GM18511 (cell line): ENCODE results near the gene TMEM184A.

Experiments
- ATAC-seq: cut with Tn5 transposase; IDR thresholded peaks from one replicate; pipeline ENCODE4 v1.9.1; 2021; ENCODE audit warnings: mild to moderate bottlenecking, moderate library complexity; ENCODE audit not compliant: unreplicated experiment

The TMEM184A gene

DNA sequence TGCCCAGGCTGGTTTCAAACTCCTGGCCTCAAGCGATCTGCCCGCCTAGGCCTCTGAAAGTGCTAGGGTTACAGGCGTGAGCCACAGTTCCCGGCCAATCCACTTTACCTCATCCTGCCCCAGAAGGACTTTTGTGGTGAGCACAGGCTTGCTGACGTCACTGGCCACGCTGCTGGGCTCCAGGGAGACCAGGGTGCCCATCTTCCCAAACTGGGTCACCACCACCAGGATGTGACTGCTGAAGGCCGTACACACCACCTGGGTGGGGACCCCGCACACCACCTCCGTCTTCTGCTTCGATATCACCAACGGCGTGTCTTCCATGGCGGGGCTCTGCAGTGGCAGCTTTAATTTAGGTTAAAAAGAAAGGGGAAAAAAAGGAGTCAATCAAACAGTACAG lies 13.0 kb upstream of the TMEM184A start:
- ATAC-seq: no peak

DNA sequence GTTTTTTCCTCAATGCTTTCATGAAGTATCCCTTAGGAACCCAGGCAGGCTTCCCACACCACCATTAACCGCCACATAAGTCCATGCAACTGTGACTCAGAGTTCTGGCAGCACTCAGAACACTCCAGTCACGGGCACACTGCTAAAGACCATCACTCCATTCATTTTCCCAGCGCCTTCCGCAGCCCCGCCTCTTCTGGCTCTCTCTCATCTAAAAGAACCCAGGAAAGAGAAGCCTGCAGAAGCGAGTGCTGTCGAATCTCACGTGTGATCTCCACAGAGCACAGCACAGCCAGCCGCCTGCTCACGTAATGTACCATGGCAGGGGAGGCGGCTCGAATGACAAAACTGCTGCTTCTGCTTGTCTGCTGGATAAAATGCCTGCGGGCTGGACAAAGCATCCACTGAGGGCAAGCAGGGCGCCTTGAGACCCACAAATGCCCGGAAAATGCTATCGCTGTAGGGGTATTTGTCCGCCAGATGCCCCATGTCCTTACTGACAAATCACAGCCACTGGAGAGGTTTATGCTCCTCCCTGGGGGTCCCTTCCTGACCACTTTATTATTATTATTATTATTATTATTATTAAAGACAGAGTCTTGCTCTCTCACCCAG lies 12.0 kb upstream of the TMEM184A start:
- ATAC-seq: no peak

DNA sequence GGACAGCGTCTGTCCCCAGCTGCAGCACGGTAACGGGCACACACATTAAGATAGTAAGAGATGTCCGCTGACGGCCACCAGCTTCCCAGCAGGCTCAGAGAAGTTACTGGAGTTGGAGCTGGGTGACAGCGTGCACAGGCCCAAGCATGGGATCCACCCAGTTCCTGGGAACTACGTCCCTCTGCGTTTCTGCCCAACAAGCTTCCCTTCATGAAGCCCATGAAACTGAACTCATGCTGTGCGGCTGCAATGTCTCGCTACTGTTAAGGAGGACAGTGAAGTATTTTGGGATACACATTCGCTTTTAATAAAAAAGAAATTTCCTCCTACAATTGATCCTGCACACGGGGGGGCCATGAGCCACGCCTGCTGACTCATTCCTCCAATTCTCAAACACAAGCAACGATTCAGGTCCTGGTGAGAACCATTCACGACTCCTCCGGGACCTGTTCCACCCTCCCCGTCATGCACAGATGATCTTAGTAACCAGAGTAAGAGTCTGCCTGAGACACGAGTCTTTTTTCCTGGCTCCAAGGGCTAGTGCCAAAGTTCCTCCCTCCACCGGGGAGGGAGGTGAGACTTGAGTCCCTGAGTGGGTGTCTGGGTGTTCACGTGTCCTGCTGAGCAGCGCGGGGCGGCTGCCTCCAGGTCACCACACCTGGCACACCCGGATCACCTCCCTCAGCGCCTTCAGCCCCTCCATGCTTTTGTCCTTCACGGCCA lies 11.2 kb upstream of the TMEM184A start:
- ATAC-seq: no peak

DNA sequence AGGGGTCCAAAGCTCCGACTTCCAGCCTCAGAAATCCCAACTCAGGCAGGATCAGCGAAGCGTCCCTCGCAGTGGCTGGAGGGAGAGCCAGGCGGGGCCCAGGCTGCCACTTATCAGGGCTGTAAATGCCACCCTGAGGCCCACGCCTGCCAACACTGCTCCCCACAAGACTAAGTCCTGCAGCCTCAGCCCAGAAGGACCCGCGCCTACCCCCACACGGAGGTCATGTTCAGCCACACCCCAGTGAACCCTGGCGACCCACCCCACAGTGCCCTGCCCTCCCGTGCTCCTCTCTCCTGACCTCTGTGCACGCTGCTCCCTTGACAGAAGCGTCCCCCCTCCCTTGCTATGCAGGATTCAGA lies 10.7 kb upstream of the TMEM184A start:
- ATAC-seq: no peak

DNA sequence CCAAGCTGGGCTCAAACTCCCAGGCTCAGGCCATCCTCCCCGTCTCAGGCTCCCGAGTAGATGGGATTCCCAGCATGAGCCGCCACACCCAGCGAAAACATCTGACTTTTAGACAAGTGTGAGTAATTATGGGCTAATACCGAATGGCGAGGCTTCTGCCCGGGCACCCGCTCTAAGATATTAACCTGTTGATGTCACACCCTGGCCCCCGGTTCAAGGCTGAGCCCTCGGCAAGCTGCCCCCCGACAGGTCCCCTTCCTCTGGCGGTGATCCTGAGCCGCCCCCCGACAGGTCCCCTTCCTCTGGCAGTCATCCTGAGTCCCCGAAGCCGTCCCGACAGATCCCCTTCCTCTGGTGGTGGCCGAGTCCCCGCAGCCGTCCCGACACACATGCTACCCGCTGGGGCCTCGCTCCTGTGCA lies 8.6 kb upstream of the TMEM184A start:
- no peak for ATAC-seq

DNA sequence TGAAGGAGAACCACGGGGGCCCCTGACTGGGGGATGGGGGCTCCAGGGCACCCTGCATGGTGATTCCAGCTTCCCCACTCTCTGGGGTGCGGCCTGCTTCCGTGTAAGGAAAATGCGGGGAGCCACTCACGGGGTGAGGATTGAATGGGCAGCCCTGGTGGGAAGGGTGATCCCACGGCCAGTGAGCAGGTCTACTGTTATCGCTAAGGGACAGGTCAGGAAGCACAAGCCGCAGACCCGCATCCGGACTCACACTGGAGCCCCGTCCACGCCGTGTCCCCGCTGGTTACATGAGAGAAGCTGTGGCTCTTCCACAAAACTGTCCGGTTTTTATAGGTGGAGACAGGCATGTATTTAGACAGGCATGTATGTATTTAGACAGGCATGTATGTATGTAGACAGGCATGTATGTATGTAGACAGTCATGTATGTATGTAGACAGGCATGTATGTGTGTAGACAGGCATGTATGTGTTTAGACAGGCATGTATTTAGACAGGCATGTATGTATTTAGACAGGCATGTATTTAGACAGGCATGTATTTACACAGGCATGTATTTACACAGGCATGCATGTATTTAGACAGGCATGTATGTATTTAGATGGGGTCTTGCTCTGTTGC lies 8.1 kb upstream of the TMEM184A start:
- no peak for ATAC-seq

DNA sequence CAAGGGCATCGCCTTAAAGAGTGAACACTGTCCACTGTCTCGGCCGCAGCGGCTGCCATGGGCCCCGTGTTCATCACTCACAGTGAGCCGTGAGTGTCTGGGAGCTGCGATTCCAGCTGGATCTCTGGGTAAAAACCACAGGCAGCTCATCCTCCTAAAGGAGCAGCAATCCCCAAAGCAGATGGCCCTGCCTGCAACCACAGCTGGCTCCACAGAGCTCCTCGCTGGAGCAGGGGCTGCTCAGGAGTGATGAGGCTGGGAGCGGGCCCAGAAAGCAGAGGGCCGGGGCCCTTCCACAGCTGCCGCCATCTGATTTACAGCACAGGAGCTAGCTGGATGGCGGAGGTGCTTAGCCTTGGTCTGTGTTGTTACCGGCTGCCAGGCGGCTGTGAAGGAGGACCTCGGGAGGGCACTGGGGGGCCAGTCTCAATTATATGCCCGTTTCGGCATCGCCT lies 6.6 kb upstream of the TMEM184A start:
- no peak for ATAC-seq

DNA sequence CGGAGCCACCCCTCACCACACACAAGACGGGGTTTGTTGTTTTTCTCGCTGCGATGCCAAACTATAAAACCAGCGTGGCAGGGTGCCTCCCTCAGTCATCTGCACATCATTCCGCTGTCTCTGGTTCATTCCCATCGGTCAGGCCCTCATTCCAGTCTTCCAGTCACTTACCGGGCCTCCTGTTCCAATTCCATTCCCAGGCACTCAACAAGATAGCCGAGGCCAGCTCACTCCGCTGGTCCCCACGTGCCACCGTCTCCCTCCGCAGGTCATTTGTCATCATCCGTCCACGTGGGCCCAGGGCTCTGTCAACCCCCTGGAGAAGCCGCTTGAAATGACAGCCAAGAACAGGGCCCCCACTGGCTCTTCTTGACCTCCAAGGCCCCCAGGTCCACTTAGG lies 6.1 kb upstream of the TMEM184A start:
- ATAC-seq: no peak

DNA sequence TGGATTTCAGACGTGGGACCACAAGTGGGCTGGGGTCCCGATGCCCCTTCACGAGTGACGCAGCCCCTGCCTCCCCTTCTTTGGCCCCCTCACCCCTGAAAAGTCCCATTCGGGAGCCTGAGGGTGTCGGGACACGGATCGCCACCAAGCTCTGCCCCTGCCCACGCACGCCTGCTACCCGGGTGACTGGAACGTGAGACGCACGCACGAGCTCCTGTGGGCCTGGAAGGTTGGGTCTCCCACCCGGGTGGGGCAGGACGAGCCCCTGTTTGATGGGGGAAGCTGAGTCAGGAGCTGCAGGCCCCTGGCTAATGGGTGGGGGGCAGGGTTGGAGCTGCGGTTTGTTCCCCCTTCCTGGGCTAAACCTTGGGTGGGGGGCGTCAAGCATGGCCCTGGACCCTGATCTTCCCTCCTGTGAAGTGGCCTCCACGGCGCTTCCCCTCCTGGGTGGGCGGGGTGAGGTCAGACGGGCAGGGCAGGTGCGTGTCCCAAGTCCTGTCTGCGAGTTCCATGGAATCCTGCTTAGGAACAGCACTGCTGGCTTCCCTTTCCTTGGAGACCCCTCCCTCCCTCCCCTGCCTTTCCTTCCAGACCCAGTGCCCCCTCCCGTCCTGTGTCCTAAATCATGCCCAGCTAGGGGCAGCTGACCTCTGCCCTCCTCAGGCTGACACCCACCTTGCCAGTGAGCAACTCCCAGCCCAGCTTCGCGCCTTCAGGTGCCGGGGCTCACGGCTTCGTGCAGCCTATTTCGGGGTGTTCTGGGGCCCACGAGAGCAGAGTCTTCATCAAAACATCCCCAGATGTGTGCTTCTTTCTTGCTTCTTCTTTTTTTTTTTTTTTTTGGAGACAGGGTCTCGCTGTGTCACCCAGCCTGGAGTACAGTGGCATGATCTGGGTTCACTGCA lies 5.3 kb upstream of the TMEM184A start:
- ATAC-seq: no peak

DNA sequence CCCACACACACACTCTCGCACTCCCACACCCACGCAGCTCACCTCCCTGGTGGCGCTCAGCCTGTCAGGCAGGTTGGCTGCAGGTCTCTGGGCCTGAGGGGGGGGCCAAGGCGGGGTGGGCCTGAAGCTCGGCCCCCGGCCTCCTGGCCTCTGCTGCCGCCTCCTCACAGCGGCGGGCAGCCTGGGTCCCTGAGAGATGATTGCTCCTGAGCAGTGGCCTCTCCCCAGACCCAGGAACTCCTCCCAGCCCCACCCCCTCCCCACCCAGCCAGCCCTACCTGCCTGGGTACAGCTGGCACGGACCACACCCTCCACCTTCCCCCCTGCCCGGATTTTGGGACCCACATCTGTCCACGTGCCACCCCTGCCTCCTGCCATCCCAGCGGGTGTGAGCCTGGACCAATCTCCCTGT lies 4.6 kb upstream of the TMEM184A start:
- no peak for ATAC-seq

DNA sequence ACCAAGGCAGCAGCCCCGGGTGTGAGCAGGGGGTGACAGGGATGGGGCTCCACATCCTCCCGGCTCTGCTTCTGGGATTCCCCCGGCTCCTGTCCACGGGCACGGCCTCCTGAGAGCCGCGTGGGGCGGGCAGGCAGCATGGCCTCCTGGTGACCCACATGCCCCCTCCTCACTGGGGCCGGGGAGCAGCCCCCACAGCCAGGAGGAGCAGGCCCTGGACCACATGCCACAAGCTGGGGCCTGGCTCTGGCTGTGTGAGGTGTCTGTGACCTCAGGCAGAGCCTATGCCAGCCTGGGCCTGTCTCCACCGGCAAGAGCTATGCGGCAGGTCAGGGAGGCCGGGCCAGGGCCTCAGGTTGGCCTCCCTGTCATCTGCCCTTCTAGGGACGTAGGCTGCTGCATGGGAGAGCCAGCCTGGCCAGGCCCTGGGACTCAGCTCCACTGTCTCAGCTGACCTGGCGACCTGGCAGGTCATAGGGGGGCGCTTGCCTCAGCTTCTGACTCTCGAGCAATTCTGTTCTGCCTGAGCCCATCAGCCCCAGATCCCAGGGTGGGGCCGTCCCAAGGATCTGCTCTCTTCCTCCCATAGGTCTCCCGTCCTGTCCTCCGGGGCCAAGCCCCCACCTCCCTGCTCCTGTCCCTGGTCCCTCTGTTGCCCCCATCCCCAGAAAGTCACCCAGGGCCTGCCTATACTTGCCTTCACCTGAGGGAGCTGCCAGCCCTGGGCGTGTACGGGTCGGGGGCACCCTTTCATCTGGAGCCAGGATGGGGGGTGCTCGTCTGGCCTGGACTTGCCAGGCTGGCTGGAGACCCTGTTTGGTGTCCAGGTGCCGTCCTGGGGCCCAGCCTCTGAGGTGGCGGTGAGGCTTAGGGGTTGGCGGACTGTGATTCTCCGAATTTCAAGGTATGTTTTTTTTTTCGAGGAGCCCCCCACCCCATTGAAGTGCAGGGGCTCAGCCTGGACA lies 3.9 kb upstream of the TMEM184A start:
- no peak for ATAC-seq

DNA sequence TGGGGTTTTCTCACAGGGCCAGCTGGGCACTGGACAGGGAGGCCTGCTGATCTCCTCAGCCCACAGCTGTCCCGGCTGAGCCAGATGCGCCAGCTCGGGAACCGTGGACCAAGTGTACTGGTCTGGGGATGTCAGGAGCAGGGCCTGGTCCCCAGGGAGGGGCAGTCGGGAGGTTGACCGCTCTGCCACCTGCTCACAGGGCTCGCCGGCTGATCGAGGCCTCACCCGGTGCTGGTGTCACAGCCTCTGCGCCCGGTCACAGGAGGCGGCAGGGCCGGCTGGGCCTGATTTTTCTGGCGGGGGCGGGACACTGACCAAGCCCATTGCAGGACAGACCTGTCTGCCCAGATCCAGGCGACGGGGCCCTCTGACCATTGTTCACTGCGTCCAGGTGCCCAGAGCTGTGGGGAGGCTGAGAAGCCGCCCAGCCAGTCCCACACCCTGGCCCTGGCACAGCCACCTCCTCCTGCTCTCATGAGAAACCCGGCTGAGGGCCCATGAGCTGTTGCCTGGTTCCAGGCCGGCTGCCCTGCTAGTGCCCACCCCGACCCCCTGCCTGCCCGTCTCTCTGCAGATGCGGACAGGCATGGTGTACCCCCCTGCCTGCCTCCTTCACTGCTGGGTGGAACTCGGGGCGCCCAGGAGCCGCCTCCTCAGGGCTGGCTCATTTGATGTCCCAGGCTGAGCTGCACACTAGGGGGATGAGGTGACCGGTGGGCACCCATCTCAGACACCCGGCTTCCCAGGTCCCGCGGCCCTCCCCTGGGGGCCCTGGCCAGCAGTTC lies 3.0 kb upstream of the TMEM184A start:
- no peak for ATAC-seq

DNA sequence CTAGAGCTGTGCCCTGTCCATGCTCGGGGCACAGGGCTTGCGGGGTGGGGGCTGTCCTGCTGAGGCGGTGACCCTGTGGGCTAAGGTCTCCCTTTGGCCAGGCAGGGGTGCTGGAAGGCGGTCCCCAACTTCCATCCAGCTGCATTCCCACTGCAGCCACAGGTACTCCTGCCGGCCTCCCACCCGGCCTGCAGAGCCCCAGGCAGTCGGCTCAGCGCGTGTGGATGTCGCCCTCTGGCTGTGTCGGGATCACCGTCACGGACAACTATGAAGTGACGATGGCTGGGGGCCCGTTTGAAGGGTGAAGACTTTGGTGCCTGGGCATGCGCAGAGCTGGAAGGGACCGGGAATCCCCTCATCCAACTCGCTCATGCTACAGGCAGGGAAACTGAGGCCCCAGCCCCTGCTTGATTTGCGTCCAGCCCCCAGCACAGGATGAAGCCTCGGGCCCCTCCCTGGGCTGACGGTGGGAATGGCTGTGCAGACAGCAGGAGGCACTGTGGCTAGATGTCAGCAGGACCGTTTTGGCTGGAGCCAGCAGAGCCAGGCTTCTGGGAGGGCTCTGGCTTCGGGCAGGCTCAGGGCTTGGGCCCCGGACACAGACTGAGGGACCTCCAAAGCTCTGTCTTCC lies 2.3 kb upstream of the TMEM184A start:
- ATAC-seq: no peak

DNA sequence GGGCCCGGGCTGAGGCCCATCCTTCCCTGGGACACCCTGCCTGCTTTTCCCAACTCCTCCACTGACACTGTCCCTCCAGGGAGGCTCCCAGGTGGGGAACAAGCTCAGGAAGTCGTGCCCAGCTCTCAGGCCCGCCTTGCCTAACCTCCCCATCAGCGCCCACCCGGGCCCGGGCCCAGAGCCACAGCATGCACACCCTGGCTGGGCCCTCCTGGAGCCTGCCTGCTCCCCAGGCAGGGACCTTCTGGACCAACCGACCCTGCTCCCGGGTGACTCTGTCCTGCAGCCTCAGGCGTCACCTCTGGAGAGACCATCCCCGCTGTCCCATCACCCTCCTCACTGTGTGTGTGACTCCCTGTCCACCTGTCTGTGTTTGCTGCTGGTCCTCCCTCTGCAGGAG lies 1.8 kb upstream of the TMEM184A start:
- no peak for ATAC-seq

DNA sequence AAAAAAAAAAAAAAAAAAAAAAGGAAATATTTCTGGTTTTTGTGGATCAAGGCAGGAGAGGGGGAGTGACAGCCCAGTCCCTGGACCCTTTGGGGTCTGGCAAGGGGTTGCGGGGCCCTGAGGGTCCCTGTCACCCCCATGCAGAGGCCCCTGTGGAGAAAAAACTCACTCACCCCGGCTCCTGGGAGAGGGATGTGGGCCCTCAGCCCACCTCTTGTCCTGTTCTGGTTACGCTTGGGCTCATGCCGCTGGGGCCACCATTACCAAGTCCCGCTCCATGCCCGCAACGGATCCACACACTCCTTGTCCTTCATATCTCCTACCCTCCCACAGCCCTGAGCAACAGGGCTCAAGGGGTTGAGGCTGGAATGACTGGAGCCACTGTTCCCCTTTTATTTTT lies 1.0 kb upstream of the TMEM184A start:
- ATAC-seq: no peak

DNA sequence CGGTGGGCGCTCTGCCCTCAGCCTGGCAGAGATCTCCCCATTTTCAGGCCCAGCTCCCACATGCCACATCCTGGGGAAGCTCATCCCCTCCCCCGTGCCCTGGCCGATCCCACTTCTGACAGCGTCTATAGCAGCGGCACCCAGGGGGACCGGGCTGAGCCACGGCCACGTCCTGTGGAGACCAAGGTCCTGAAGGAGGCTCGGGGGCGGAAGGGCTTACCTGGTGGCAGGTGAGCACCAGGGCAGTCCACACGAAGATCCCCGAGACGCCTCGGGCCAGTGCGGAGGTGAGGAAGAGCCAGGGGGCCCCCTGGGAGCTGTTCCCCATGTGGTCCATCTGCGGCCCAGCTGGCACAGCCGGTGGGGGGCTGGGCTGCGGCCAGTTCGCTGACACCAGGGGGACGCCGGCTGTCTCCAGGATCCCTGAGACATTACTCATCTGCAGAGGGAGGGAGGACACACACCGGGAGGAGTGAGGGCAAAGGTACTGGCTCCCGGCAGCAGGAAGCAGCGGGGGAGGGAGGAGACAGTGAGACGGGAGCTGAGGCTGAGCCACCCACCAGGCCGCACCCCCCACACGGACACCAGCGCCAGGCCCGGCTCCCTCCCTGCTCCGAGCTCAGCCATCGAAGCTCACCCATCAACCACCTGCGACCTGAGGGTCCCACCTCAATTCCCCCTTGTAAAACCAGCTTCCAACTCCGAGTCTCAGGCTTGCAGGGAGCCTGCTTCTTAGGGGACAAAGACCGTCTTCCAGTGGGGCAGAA lies 776 bp downstream of the TMEM184A start:
- ATAC-seq: no peak

DNA sequence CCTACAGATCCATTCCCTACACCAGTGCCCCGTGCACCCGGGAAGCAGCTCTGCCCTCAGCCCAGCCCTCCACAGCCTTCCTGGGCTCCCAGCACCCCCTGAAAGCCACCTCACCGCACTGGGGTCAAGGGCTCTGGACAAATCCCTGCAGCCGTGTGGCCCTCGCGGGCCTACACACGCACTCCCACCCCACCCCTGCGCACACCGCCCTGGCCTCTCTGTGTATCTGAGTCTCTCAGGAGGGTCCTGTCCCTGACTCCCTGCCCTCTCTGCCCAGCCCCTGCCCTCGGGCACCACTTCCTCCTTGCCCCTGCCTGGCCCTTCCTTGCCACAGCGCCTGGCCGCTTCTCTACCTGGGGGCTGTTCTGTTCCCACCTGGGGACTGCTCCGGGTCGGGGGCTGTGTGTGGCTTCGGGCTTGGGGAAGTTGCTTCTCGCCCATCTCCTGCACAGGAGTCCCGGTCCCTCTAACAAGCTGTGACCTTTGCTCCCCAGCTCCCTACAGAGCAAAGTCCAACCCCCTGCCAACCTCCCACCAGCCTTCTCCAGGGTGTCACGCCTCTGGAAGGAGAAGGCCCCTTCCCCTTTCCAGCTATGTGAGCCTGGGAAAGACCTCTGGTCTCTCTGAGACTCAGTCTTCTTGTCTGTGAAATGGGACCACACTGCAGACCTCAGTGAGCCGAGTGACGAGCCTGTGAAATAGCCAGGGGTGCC lies 1.5 kb downstream of the TMEM184A start:
- no peak for ATAC-seq
